ENCODE data around the gene RNF2.
A peak's percentile ranks its signal among the peaks of the same experiment; 100 is the strongest.

The RNF2 gene

GRCh38 chr1:185091480-185091879 is 46.1 kb downstream of the RNF2 start:
- no peak for FAIRE-seq

GRCh38 chr1:185094761-185095160 is 49.4 kb downstream of the RNF2 start:
- no peak for FAIRE-seq
- DNase-seq (ENCODE audit: low spot score) = no peak

More at GRCh38 chr1:185091480-185091879, 46.1 kb downstream of the RNF2 start:
- DNase-seq (ENCODE audit: low spot score) = no peak

DNA sequence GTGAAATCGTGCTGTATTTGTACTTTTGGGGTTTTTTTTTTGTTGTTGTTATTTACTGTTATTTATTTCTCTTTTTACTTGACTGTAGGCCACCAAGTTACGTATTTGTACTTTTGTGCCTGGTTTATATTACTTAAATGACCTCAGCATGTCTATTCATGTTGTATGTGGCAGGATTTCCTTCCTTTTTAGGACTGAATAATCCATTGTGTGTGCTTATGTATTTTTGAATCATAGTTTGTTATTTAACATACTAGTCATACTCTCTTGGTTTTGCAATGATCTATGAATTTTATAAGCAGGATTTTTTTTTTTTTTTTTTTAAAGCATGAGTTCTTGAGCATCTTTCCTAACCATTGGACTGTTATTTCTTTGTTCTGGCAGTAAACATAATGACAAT is 51.2 kb downstream of the RNF2 start:
- FAIRE-seq (no peak), DNase-seq (ENCODE audit: low spot score) (no peak)

GRCh38 chr1:185104083-185104482 is 58.7 kb downstream of the RNF2 start:
- DNase-seq (ENCODE audit: low spot score) = no peak
- no peak for FAIRE-seq

DNA sequence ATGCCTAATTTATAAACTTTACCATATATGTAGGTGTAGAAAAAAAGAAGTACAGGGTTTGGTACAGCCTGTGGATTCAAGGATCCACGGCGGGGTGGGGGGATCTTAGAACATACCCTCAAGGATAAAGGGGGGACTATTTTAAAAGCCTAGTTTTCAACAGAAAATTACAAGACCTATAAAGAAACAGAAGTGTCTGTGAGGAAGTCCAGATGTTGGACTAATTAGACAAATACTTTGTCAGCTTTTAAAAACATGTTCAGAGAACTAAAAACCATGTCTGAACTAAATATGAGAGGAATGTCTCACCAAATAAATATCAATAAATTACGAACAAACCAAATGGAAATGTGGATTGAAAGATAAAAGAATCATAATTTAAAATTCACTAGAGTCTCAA is 59.8 kb downstream of the RNF2 start:
- DNase-seq (ENCODE audit: low spot score) = no peak
- FAIRE-seq = no peak

- FAIRE-seq = peak; percentile 4
- DNase-seq (ENCODE audit: low spot score) = no peak
Observed at GRCh38 chr1:185108321-185108720, 63.0 kb downstream of the RNF2 start.

DNA sequence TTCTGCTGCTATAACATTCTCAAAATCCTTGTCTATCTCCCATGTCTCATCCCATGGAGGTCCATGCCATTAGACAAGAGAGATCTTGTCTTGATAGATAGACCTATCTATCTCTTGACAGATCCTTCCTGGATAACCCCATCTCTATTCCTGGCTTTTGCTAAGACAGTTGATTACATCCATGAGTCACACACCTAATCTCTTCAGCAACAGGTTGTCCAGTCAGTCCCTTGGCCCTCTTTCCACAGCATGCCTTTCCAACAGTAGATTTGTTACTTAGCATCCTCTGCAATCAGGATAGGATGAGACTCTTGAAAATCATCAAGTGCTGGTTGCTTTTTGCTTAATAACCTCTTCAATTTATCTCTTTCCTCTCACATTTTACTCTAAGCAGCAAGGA is 64.8 kb downstream of the RNF2 start:
- FAIRE-seq = no peak
- DNase-seq (ENCODE audit: low spot score) = no peak

GRCh38 chr1:185111873-185112272 is 66.5 kb downstream of the RNF2 start:
- FAIRE-seq (no peak), DNase-seq (ENCODE audit: low spot score) (no peak)

DNA sequence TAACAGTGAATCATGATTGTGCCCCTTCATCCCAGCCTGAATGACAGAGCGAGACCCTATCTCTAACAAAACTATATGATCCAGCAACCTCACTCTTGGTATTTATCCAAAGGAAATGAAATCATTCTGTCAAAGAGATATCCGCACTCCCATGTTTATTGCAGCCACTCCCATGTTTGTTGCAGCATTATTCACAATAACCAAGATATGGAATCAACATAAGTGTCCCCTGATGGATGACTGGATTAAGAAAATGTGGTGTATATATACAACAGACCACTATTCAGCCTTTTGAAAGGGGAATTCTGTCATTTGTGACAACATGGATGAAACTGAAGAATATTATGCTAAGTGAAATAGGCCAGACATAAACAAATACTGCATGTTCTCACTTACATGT is 67.0 kb downstream of the RNF2 start:
- no peak for FAIRE-seq
- DNase-seq (ENCODE audit: low spot score) = no peak

DNA sequence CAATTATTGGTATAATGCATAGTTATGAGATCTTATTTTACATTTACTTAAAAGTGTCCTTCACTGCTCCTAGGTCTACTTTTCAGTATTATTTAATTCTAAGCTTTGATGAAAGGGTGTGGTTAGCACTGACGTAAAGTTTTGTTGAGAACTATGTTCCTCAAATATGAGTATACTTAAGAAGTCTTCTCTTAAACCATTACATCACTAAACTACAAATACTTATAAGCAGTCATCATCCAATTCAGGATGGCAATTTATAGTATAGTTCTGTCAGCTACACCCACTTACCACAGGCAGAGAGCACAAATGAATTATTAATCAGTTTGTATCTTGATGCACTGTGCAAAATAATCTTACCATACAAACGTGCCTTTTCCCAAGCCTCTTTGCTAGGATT is 84.3 kb downstream of the RNF2 start:
- FAIRE-seq (no peak), DNase-seq (ENCODE audit: low spot score) (no peak)

- FAIRE-seq = no peak
- DNase-seq (ENCODE audit: low spot score) = no peak
Observed at GRCh38 chr1:185132534-185132933, 87.2 kb downstream of the RNF2 start.

- FAIRE-seq = no peak
- DNase-seq (ENCODE audit: low spot score) = no peak
Observed at GRCh38 chr1:185137896-185138545, 92.7 kb downstream of the RNF2 start.

DNA sequence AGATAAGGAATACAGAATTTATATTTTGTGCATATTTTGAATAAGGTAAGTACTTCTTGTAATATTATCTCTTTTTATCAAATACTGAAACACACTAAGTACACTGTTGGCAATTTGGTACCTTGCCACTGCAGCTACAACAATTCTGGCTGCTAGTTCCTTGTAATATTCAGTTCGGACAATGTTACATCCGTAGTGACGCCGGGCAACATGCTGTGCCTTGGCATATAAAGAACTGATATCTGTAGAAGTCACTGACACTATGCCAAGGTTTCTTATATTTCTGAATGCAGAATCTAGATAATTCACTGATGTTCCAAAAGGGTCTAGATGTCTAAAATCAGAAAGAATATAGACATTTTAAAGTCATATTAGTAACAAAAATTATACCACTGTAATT is 93.9 kb downstream of the RNF2 start:
- no peak for FAIRE-seq
- DNase-seq (ENCODE audit: low spot score) = no peak

GRCh38 chr1:185144233-185144632 is 98.9 kb downstream of the RNF2 start:
- no peak for FAIRE-seq
- DNase-seq (ENCODE audit: low spot score) = no peak

DNA sequence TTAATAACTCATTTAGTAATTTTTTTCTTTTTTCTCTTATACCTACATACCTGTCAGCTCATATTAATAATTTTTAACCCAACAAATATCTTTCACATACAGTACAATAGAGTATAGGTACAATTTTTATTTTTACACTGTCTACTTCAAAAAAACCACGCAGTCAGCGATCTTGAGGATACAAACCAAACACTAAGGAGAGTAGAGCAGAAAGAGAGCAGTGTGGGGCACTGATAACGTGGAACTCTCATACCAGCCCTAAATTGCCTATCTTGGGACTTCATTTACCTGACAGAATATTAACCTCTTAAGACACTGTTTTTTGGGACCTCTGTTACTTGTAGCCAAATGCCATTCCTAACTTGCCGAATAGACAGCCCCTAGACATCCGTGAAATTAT is 105.9 kb downstream of the RNF2 start:
- FAIRE-seq = no peak
- DNase-seq (ENCODE audit: low spot score) = no peak

All from RCC 7860 (cell line).